Measurements from ENCODE around the gene UBLCP1.

Gene UBLCP1

DNA sequence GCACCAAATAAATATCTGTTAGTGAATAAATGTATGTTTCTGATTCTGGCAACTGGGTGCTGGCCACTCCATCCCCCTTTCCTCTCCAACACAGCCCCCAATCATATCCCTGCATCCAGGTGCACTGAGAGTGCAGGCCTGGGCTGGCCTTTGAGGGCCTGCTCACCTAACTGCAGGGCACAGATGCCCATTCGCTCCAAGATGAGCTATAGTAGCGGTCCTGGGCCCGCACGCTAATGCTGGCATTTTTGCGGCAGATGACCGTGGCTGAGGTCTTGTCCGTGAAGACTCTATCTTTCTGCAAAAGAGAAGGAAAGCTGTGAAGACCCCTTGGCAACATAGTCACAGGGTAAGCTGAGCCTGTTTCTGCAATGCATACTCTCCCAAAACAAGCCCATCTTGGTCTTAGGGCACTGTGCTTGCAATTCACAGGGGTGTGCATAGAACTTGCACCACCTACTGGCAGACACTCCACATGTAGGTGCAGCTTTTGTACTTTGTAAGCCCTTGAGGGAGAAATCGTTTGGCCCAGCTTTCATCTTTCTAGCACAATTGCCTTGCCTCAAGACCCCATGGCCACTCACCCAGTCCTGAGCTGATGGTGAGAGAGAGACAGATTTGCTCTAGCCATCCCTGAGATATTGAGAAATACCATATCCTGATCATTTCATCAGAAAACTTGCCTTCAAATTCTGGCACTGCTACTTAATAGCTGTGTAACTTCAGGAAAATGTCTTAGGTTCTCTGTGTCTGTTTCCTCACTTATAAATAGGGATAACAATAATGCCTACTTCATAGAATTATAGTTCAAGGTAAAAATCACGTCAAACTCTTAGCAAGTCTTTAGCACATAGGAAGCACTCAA is 53.7 kb downstream of the UBLCP1 start:
- DNase-seq: peak; percentile 42 to 52

DNA sequence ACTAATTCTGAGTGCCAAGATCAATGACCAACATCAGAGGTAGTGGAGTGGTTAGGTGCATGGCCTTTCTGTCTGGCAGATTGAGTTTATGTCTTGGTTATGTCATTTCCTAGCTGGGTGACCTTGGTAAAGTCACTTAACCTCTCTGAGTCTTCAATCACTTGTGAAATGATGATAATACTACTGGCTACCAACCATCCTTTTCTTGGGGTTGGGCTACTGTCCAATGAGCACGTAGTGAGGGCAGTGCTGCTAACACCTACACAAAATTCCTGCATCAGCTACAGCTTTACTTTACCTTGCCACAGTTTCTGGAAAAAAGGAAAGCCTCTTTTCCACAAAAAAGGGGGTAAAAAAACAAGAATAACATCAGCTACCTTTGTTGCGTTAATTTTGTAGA is 54.8 kb downstream of the UBLCP1 start:
- no peak for DNase-seq

- DNase-seq: no peak
These were observed 55.4 kb downstream of the UBLCP1 start for GRCh38 chr5:159318448-159318847.

GRCh38 chr5:159319363-159319762 is 56.3 kb downstream of the UBLCP1 start:
- DNase-seq: no peak

GRCh38 chr5:159319832-159320231 is 56.7 kb downstream of the UBLCP1 start:
- DNase-seq: no peak

- DNase-seq: no peak
These were observed 59.1 kb downstream of the UBLCP1 start for GRCh38 chr5:159322180-159322579.

DNA sequence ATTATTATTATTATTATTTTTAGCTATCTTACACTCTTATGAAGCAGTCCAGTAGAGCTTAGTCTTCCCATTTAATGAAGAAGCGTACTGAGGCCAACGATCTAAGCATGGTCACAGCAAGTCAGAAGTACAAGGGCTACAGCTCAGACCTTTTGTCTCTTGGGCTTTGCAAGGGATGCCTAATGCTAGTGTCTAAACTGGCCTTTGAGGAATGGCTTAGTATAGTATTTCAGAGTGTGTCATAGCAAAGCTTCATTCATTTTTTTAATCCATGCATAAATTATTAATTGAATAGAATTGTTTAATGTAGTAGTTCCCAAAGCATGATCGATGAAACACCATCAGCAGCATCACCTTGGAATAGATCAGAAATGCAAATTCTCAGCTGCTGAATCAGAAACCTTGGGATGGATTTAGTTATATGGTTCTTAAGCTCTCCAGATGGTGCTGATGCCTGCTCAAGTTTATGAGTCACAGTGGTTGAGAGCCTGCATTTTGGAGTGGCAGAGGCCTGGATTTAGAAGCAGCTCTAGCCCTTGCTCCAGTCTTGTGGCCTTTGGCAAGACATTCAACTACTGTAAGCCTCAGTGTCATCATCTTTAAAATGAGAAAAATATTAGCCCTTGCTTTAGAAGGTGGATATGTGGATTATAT is 61.1 kb downstream of the UBLCP1 start:
- no peak for DNase-seq

- no peak for DNase-seq
These were observed 61.9 kb downstream of the UBLCP1 start for GRCh38 chr5:159324986-159325385.

DNA sequence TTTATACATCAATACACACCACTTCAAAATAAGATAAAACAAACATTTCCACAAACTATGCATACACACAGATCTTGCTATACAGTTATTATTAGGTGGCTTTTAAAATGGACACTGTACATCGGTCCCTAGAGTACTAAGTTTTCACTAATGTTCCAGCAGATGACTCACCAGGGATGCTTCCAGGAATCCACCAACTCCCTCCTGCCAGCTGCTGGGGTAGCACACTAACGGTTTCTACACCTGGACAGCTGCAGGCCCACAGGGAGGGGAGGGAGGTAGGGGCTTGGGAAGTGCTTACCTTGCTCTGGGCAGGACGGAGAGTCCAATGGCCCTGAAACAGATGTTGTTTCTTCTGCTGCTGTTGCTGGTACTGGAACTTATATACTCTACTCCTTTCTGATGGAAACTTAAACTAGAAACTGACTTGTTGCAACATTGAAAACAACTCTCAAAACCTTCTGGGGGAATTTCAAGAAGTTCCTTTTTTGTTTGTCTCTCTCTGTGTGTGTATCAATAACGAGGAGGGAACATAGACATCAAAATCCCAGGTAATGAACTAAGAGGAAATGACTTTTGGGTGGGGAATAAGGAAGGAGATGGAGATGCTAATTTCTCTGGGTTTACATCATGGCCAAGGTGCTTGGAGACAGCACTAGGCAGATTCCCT is 67.2 kb downstream of the UBLCP1 start, which contains the start of gene IL12B:
IL12B (minus strand) TSS at position 357 of the 670 bp plus-strand sequence. CDS start 3,705 bp downstream, outside the sequence.
- DNase-seq: no peak

GRCh38 chr5:159331093-159331973 is 68.2 kb downstream of the UBLCP1 start:
- peak; percentile 81 to 84 for DNase-seq

- no peak for DNase-seq
These were observed 69.9 kb downstream of the UBLCP1 start for GRCh38 chr5:159332800-159333544.

GRCh38 chr5:159333545-159333925 is 70.4 kb downstream of the UBLCP1 start:
- DNase-seq: no peak

Measured in stimulated activated CD4-positive, alpha-beta T cell treated with anti-CD3 and anti-CD28 coated beads, Interleukin-2, amount 100 ng/mL, for 24 hours (primary cell).